GM12878 (cell line): ENCODE results near the gene NRG2. TPM values are rescaled to one million over a fixed set of nuclear protein-coding genes. Genes with fewer than 3 reads are reported as not detected.

Experiments used
- ATAC-seq: fragments of 200-7000 bp; cut with Tn5 transposase; 3 replicates; pipeline ENCODE4 v1.9.1; 2020; ENCODE audit warnings: mild to moderate bottlenecking, moderate library complexity
- BruUV-seq: library from RNA; stranded (reverse); fragments of 400-500 nt; replicated peaks from 2 replicates; lab custom pipeline; 2021; lab: Mats Ljungman, UMichigan
- CTCF ChIA-PET: fragments of 300-600 bp; sonication (Branson Sonifier 250); formaldehyde crosslinking; extraction: SDS; loops from one replicate; lab custom pipeline; 2021; ENCODE audit warnings: inconsistent platforms; lab: Yijun Ruan, JAX
- POLR2A ChIA-PET: fragments of 350-600 bp; formaldehyde crosslinking; extraction: SDS; loops from one replicate; lab custom pipeline; 2021; ENCODE audit warnings: inconsistent platforms; lab: Charles Lee
- RAD21 ChIA-PET: fragments of 300-600 bp; sonication (Branson Sonifier 250); formaldehyde crosslinking; loops from one replicate; lab custom pipeline; 2023; ENCODE audit warnings: antibody characterized with exemption; ENCODE audit not compliant: unreplicated experiment; lab: Charles Lee
- SMC1A ChIA-PET: fragments of 300-600 bp; sonication (Branson Sonifier 250); formaldehyde crosslinking; loops from one replicate; lab custom pipeline; 2023; ENCODE audit not compliant: unreplicated experiment, uncharacterized antibody; lab: Charles Lee
- DNase-seq: peaks from one replicate; pipeline ENCODE4 v3.0.0-alpha.2; 2011; ENCODE audit warnings: low read depth, low spot score
- FAIRE-seq: peaks from 3 replicates; lab custom pipeline; 2011; peaks lifted over from hg19 to GRCh38; lab: Jason Lieb, UNC
- H2AFZ ChIP-seq: 2 replicates; pipeline ENCODE4 v1.6.0; 2011; ENCODE audit warnings: low read depth, low read length, control low read depth; ENCODE audit not compliant: control insufficient read depth
- H3K27ac ChIP-seq: 2 replicates; pipeline ENCODE4 v1.5.1; 2011; ENCODE audit warnings: control low read depth; ENCODE audit not compliant: control insufficient read depth, insufficient read depth
- H3K27me3 ChIP-seq, 2 experiments: replicated peaks in 1 of 2; 2 replicates each; pipeline versions ENCODE4 v1.6.0 to v1.6.1; 2011; ENCODE audit warnings: low read length in 1 of 2; ENCODE audit not compliant: control insufficient read depth in 2 of 2, insufficient read depth in 2 of 2
- H3K36me3 ChIP-seq, 2 experiments: 2 replicates each; pipeline ENCODE4 v1.5.1; 2011; ENCODE audit warnings: low read length in 1 of 2; ENCODE audit not compliant: control insufficient read depth in 2 of 2, insufficient read depth in 2 of 2
- H3K4me1 ChIP-seq: 2 replicates; pipeline ENCODE4 v1.6.1; 2011; ENCODE audit warnings: mild to moderate bottlenecking, low read length, moderate library complexity, mixed read lengths; ENCODE audit not compliant: control insufficient read depth, insufficient read depth
- H3K4me2 ChIP-seq: 2 replicates; pipeline ENCODE4 v1.6.0; 2011; ENCODE audit warnings: control low read depth; ENCODE audit not compliant: control insufficient read depth, insufficient read depth
- H3K4me3 ChIP-seq: fragments of 200-600 bp; sonication (generic); 2 replicates; pipeline ENCODE4 v1.5.1; 2016
- H3K79me2 ChIP-seq: 2 replicates; pipeline ENCODE4 v1.6.0; 2011; ENCODE audit warnings: low read length; ENCODE audit not compliant: control insufficient read depth, insufficient read depth
- H3K9ac ChIP-seq: 2 replicates; pipeline ENCODE4 v1.8.0; 2011; ENCODE audit warnings: low read length, control low read depth, mixed read lengths; ENCODE audit not compliant: control insufficient read depth, insufficient read depth
- H3K9me3 ChIP-seq: replicated peaks from 3 replicates; pipeline ENCODE4 v1.5.1; 2011; ENCODE audit warnings: mild to moderate bottlenecking, low read length; ENCODE audit not compliant: control insufficient read depth, insufficient read depth
- H4K20me1 ChIP-seq: 2 replicates; pipeline ENCODE4 v1.6.0; 2011; ENCODE audit not compliant: control insufficient read depth, insufficient read depth
- ATF7 ChIP-seq: fragments of 450-650 bp; IDR thresholded peaks from 2 replicates; pipeline ENCODE4 v1.6.1; 2016; ENCODE audit warnings: low read depth, mild to moderate bottlenecking
- HDAC6 ChIP-seq: fragments of 200-600 bp; sonication (generic); IDR thresholded peaks from one replicate; pipeline ENCODE4 v1.8.0; 2017; ENCODE audit warnings: antibody characterized with exemption; ENCODE audit not compliant: unreplicated experiment
- POU2F2 ChIP-seq: IDR thresholded peaks from 3 replicates; pipeline ENCODE4 v1.6.1; 2011; ENCODE audit warnings: low read depth, mild to moderate bottlenecking, low read length, borderline replicate concordance
- SPI1 ChIP-seq: IDR thresholded peaks from 2 replicates; pipeline ENCODE4 v1.6.1; 2011; ENCODE audit warnings: low read depth, mild to moderate bottlenecking, low read length, moderate library complexity, borderline replicate concordance; ENCODE audit not compliant: insufficient read depth
- STAT3 ChIP-seq: IDR thresholded peaks from 2 replicates; pipeline ENCODE4 v1.6.1; 2011; ENCODE audit warnings: low read depth, low read length, improper control_type of control experiment
- SUPT20H ChIP-seq: IDR thresholded peaks from 2 replicates; pipeline ENCODE4 v1.6.1; 2011; ENCODE audit warnings: low read depth, mild to moderate bottlenecking, low read length, moderate library complexity, borderline replicate concordance; ENCODE audit not compliant: control insufficient read depth
- TARDBP ChIP-seq: IDR thresholded peaks from 2 replicates; pipeline ENCODE4 v1.6.1; 2016; ENCODE audit warnings: borderline replicate concordance
- TCF7 ChIP-seq: IDR thresholded peaks from 2 replicates; pipeline ENCODE4 v1.6.1; 2014; ENCODE audit warnings: antibody characterized with exemption, borderline replicate concordance
- WRNIP1 ChIP-seq: IDR thresholded peaks from 2 replicates; pipeline ENCODE4 v1.6.1; 2011; ENCODE audit warnings: low read depth, low read length, improper control_type of control experiment, borderline replicate concordance
- WGBS: methylation state at CpG from one replicate; pipeline ENCODE4 v1.1.6; 2016; ENCODE audit warnings: low lambda C conversion rate; ENCODE audit not compliant: insufficient replicate concordance, insufficient coverage; ENCODE audit errors: missing lambda C conversion rate; 5-methylcytosine and 5-hydroxymethylcytosine counted together
- in situ Hi-C: fragments of 300-500 bp; cut with MboI; formaldehyde crosslinking; loops from 9 replicates; pipeline ENCODE4 v1.14.3; 2018; ENCODE audit warnings: mixed read lengths
- intact Hi-C: fragments of 100-400 bp; cut with micrococcal nuclease; formaldehyde crosslinking; loops from one replicate; pipeline ENCODE4 v1.14.2; 2022; ENCODE audit not compliant: unreplicated experiment
- polyA plus RNA-seq, 11 experiments: library from polyadenylated mRNA; depleted of rRNA in 4 of 11; unstranded in 6 of 11; stranded (reverse) in 5 of 11; fragments of >200 nt; fragmentation: Nextera tagmentation in 4 of 11; fragmentation: Illumina TruSeq in 1 of 11; extraction: Ambion mirVana in 4 of 11; extraction: Trizol in 1 of 11; gene quantifications; 1 replicate in 1 of 11; 2 replicates in 10 of 11; pipeline versions ENCODE4 v1.2.1 to v1.2.3, GENCODE V29; 2011 to 2016; ENCODE audit warnings: inconsistent platforms in 2 of 11, missing spikeins in 2 of 11, low read depth in 1 of 11
- total RNA-seq, 4 experiments: library from RNA; depleted of rRNA in 3 of 4; stranded (reverse); fragments of >200 nt in 3 of 4; fragmentation: Illumina TruSeq in 1 of 4; extraction: Trizol in 1 of 4; gene quantifications; 2 replicates each; pipeline versions ENCODE4 v1.2.1 to v1.2.3, GENCODE V29; 2013 to 2021
- TF ChIP-seq, protein P1 (sequence below): fragments of 150-350 bp; IDR thresholded peaks from 2 replicates; pipeline ENCODE4 v1.6.1; 2016; ENCODE audit warnings: low read depth, low read length
- TF ChIP-seq, protein P2 (sequence below): fragments of 450-650 bp; conservative IDR thresholded peaks from 2 replicates; pipeline ENCODE4 v1.6.1; 2017; ENCODE audit warnings: mild to moderate bottlenecking, moderate library complexity

NRG2 gene
- total and polyA plus RNA-seq, 10 of the 15 experiments (the other 5 are each of a cell fraction or from before 2014, with no cell fraction given): 0.10 to 21.7 (median 9.6) TPM

DNA sequence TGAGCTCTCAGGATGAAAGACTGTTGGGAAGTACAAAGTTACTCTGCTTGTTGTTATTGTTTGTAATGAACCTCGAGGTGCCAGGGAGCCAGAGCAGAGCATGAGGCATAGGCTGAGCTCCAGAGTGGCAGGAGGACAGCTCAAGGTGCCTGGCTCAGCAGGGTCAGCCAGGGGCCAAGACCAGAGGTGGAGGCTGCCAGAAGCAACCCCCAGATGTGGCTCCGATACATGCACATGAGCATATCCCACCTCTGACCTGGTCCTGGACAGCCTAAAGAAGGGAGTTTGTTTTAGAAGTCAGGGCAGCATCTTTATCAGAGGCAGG, 141.9 kb downstream of the NRG2 start:
- BruUV-seq: no TSS peak
- no peak for FAIRE-seq
- intact Hi-C loops: loop anchor here (5.0 kb wide), 1 partner anchor 66 kb away; no protein-coding TSS in a partner anchor

DNA sequence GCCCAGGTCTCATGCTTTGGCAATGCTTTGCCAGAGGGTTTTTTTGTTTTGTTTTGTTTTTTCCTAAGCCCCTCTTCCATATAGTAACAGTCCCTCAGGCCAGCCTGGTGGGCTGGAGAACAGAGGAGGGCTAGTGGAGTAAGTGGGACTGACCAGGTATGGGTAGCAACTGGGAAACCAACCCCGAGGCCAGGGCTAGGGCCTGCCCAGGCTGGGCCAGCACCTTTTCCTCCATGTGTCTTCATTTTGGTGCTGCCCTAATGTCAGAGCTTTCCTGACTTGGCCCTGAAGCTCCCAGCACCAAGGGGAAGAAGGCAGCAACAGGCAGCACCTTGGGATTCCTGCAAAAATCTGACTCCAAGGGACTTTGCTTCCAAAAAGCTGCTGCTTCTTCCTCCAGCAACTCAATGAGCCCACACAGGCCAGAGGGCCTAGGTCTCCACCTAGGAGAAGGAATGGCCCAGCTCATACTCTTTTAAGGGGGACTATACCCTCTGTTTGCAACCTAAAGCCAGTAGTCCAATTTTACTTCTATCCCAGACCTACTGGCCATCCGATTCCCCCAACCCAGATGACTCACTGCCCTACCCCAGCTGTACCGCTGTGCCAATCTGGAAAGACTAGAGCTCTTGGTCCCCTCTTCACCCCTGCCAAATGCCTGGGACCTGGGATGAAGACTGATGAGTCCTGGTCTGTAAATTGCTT, 142.4 kb downstream of the NRG2 start:
- Histone ChIP-seq H3K9me3 (no peaks in the 10 kb centered on the region), H3K27ac (no peak overlapping the region), H3K36me3 (no peaks in the 10 kb centered on the region; a peak in 2 of 4 replicates), H4K20me1 (no peaks in the 10 kb centered on the region; the same call in none of the 2 replicates), H2AFZ (no peak overlapping the region), H3K4me2 (no peak overlapping the region), H3K4me1 (no peaks in the 10 kb centered on the region; the same call in 1 of the 2 replicates), H3K9ac (no peak overlapping the region), H3K79me2 (no peaks in the 10 kb centered on the region), H3K27me3 (peaks cover 0 to 13% of the 10 kb centered on the region in 2 experiments; a peak in 2 of 4 replicates), H3K4me3 (no peak overlapping the region)
- intact Hi-C loops (loop anchor here (5.0 kb wide), 1 partner anchor 67 kb away; no protein-coding TSS in a partner anchor), in situ Hi-C loops (no loop called here)
- CTCF ChIA-PET: interaction anchor here (0.8 to 2.6 kb wide), 2 partner anchors 19 to 68 kb away, joined by 3 to 17 read pairs; no protein-coding TSS in a partner anchor
- POLR2A ChIA-PET: no interaction called here
- SMC1A ChIA-PET: interaction anchor here (1.1 to 1.6 kb wide), 3 partner anchors 9 to 23 kb away, joined by 3 to 4 read pairs (median 3); no protein-coding TSS in a partner anchor
- BruUV-seq: no TSS peak
- RAD21 ChIA-PET: interaction anchor here (1.0 to 2.6 kb wide), 2 partner anchors 69 to 113 kb away, joined by 3 to 9 read pairs; no protein-coding TSS in a partner anchor
- DNase-seq (no peak), FAIRE-seq (no peak), ATAC-seq (no peak)
- 69% methylated on average over 3 of the region's 3 CpGs for WGBS
- TF ChIP-seq, protein P1, sequence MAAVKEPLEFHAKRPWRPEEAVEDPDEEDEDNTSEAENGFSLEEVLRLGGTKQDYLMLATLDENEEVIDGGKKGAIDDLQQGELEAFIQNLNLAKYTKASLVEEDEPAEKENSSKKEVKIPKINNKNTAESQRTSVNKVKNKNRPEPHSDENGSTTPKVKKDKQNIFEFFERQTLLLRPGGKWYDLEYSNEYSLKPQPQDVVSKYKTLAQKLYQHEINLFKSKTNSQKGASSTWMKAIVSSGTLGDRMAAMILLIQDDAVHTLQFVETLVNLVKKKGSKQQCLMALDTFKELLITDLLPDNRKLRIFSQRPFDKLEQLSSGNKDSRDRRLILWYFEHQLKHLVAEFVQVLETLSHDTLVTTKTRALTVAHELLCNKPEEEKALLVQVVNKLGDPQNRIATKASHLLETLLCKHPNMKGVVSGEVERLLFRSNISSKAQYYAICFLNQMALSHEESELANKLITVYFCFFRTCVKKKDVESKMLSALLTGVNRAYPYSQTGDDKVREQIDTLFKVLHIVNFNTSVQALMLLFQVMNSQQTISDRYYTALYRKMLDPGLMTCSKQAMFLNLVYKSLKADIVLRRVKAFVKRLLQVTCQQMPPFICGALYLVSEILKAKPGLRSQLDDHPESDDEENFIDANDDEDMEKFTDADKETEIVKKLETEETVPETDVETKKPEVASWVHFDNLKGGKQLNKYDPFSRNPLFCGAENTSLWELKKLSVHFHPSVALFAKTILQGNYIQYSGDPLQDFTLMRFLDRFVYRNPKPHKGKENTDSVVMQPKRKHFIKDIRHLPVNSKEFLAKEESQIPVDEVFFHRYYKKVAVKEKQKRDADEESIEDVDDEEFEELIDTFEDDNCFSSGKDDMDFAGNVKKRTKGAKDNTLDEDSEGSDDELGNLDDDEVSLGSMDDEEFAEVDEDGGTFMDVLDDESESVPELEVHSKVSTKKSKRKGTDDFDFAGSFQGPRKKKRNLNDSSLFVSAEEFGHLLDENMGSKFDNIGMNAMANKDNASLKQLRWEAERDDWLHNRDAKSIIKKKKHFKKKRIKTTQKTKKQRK: no peak
- TF ChIP-seq, protein P2, sequence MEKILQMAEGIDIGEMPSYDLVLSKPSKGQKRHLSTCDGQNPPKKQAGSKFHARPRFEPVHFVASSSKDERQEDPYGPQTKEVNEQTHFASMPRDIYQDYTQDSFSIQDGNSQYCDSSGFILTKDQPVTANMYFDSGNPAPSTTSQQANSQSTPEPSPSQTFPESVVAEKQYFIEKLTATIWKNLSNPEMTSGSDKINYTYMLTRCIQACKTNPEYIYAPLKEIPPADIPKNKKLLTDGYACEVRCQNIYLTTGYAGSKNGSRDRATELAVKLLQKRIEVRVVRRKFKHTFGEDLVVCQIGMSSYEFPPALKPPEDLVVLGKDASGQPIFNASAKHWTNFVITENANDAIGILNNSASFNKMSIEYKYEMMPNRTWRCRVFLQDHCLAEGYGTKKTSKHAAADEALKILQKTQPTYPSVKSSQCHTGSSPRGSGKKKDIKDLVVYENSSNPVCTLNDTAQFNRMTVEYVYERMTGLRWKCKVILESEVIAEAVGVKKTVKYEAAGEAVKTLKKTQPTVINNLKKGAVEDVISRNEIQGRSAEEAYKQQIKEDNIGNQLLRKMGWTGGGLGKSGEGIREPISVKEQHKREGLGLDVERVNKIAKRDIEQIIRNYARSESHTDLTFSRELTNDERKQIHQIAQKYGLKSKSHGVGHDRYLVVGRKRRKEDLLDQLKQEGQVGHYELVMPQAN: no peak
- TF ChIP-seq ATF7 (no peak), TARDBP (no peak), HDAC6 (no peak), SPI1 (no peak), STAT3 (no peak)

More for the DNA sequence above, 141.9 kb downstream of the NRG2 start:
- H3K4me3 ChIP-seq: no peak overlapping the region
- H3K4me2 ChIP-seq: no peak overlapping the region
- WGBS: 50% methylated on average over 2 of the region's 2 CpGs
- in situ Hi-C loops: no loop called here
- H3K4me1 ChIP-seq: no peaks in the 10 kb centered on the region; the same call in 1 of the 2 replicates
- no peaks in the 10 kb centered on the region; a peak in 2 of 4 replicates for H3K36me3 ChIP-seq
- no peak for DNase-seq
- H3K9me3 ChIP-seq: no peaks in the 10 kb centered on the region
- POLR2A ChIA-PET: no interaction called here
- peaks cover 0 to 13% of the 10 kb centered on the region in 2 experiments; a peak in 2 of 4 replicates for H3K27me3 ChIP-seq
- no peaks in the 10 kb centered on the region for H3K79me2 ChIP-seq
- no peaks in the 10 kb centered on the region; the same call in none of the 2 replicates for H4K20me1 ChIP-seq
- SMC1A ChIA-PET: interaction anchor here (1.1 to 1.4 kb wide), 2 partner anchors 8 kb away, joined by 3 to 4 read pairs; no protein-coding TSS in a partner anchor
- TF ChIP-seq WRNIP1 (no peak), SUPT20H (no peak), POU2F2 (no peak), TCF7 (no peak)
- no peak overlapping the region for H2AFZ ChIP-seq
- ATAC-seq: no peak
- CTCF ChIA-PET: interaction anchor here (0.8 to 2.6 kb wide), 2 partner anchors 19 to 68 kb away, joined by 3 to 17 read pairs; no protein-coding TSS in a partner anchor
- H3K27ac ChIP-seq: no peak overlapping the region
- RAD21 ChIA-PET: interaction anchor here (1.0 to 2.6 kb wide), 2 partner anchors 68 to 114 kb away, joined by 3 to 9 read pairs; no protein-coding TSS in a partner anchor
- no peak overlapping the region for H3K9ac ChIP-seq
